ENCODE measurements around the gene RASGRF2. TPM values are rescaled to one million over a fixed set of nuclear protein-coding genes. Genes with fewer than 3 reads are reported as not detected.

Gene RASGRF2
- total and polyA plus RNA-seq, 8 donors, result 0.63 to 9.0 (median 4.0) TPM

- Histone ChIP-seq H3K27ac (no peak overlapping the region), H3K9me3 (no peaks in the 10 kb centered on the region), H3K4me1 (no peaks in the 10 kb centered on the region), H3K27me3 (no peaks in the 10 kb centered on the region), H3K4me3 (no peak overlapping the region), H3K36me3 (no peaks in the 10 kb centered on the region)
- WGBS, 5 donors, result 73 to 90% (median 83%) methylated on average over 4 of the region's 4 CpGs
- DNase-seq, result no peak
- TF ChIP-seq CTCF (IDR thresholded peaks at IDR 0.05) (no peak), POLR2A (IDR thresholded peaks at IDR 0.05) (no peak), POLR2AphosphoS5 (IDR thresholded peaks at IDR 0.05) (no peak), EP300 (IDR thresholded peaks at IDR 0.05) (no peak)
- intact Hi-C loops (cut with DNase I; ENCODE audit: low total_unique reads), result no loop called here
Observed at GRCh38 chr5:80976985-80977384, 16.8 kb downstream of the RASGRF2 start.

- H3K4me1 ChIP-seq, result no peaks in the 10 kb centered on the region
- WGBS, 5 donors, result 74 to 90% (median 86%) methylated on average over 1 of the region's 1 CpG
- DNase-seq, result no peak
- TF ChIP-seq CTCF (IDR thresholded peaks at IDR 0.05) (no peak), POLR2AphosphoS5 (IDR thresholded peaks at IDR 0.05) (no peak), EP300 (IDR thresholded peaks at IDR 0.05) (no peak), POLR2A (IDR thresholded peaks at IDR 0.05) (no peak)
- intact Hi-C loops (cut with DNase I; ENCODE audit: low total_unique reads), result no loop called here
- H3K4me3 ChIP-seq, result no peak overlapping the region
- H3K27ac ChIP-seq, result no peak overlapping the region
- H3K27me3 ChIP-seq, result no peaks in the 10 kb centered on the region
- H3K9me3 ChIP-seq, result no peaks in the 10 kb centered on the region
- H3K36me3 ChIP-seq, result no peaks in the 10 kb centered on the region
Observed at GRCh38 chr5:80977764-80978163, 17.6 kb downstream of the RASGRF2 start.

GRCh38 chr5:80978772-80979317, 18.7 kb downstream of the RASGRF2 start:
- no peaks in the 10 kb centered on the region for H3K4me1 ChIP-seq
- intact Hi-C loops (cut with DNase I; ENCODE audit: low total_unique reads), result no loop called here
- no peaks in the 10 kb centered on the region for H3K36me3 ChIP-seq
- no peak overlapping the region for H3K27ac ChIP-seq
- TF ChIP-seq POLR2AphosphoS5 (IDR thresholded peaks at IDR 0.05) (no peak), EP300 (IDR thresholded peaks at IDR 0.05) (no peak), POLR2A (IDR thresholded peaks at IDR 0.05) (no peak), CTCF (IDR thresholded peaks at IDR 0.05) (no peak)
- DNase-seq, result no peak
- H3K9me3 ChIP-seq, result no peaks in the 10 kb centered on the region
- H3K27me3 ChIP-seq, result no peaks in the 10 kb centered on the region
- H3K4me3 ChIP-seq, result no peak overlapping the region
- 68 to 78% (median 75%) methylated on average over 1 of the region's 1 CpG for WGBS, 5 donors

GRCh38 chr5:80982093-80982492, 21.9 kb downstream of the RASGRF2 start:
- WGBS, 5 donors, result 48 to 86% (median 68%) methylated on average over 4 of the region's 4 CpGs
- Histone ChIP-seq H3K36me3 (no peaks in the 10 kb centered on the region), H3K27me3 (no peaks in the 10 kb centered on the region), H3K27ac (no peak overlapping the region), H3K4me1 (no peaks in the 10 kb centered on the region), H3K9me3 (no peaks in the 10 kb centered on the region), H3K4me3 (no peak overlapping the region)
- intact Hi-C loops (cut with DNase I; ENCODE audit: low total_unique reads), result no loop called here
- TF ChIP-seq CTCF (IDR thresholded peaks at IDR 0.05) (no peak), EP300 (IDR thresholded peaks at IDR 0.05) (no peak), POLR2AphosphoS5 (IDR thresholded peaks at IDR 0.05) (no peak), POLR2A (IDR thresholded peaks at IDR 0.05) (no peak)
- DNase-seq, result no peak
